Kidney (tissue), 14 donors: Measurements from ENCODE around the gene RSPH1. TPM values are rescaled to one million over a fixed set of nuclear protein-coding genes. Genes with fewer than 3 reads are reported as not detected.
A peak's percentile ranks its signal among the peaks of the same experiment; 100 is the strongest.

Experiments used
- DNase-seq, 5 donors: peaks; one replicate each; pipeline ENCODE4 v3.0.0-alpha.2; 2013 to 2020
- FAIRE-seq: peaks from 2 replicates; lab custom pipeline; 2012; peaks lifted over from hg19 to GRCh38; lab: Jason Lieb, UNC
- H3K27ac ChIP-seq, 2 donors: one replicate each; pipeline ENCODE4 v1.7.0; 2013; ENCODE audit warnings: low read depth in 2 of 2, low read length in 2 of 2, inconsistent platforms in 1 of 2
- H3K27me3 ChIP-seq: one replicate; pipeline ENCODE4 v1.7.1; 2013; ENCODE audit warnings: low read length, inconsistent platforms; ENCODE audit not compliant: control insufficient read depth, insufficient read depth
- H3K36me3 ChIP-seq, 3 donors: one replicate each; pipeline versions ENCODE4 v1.7.0 to v1.7.1; 2013; ENCODE audit warnings: low read length in 3 of 3, control low read depth in 1 of 3, inconsistent platforms in 1 of 3; ENCODE audit not compliant: insufficient read depth in 3 of 3, control insufficient read depth in 2 of 3
- H3K4me1 ChIP-seq, 3 donors: one replicate each; pipeline versions ENCODE4 v1.7.0 to v1.7.1; 2013; ENCODE audit warnings: low read length in 3 of 3, inconsistent platforms in 1 of 3, low read depth in 1 of 3; ENCODE audit not compliant: control insufficient read depth in 2 of 3, insufficient read depth in 2 of 3
- H3K4me3 ChIP-seq, 3 donors: one replicate each; pipeline versions ENCODE4 v1.7.0 to v1.8.1; 2013; ENCODE audit warnings: low read length in 3 of 3, control low read depth in 1 of 3, inconsistent platforms in 1 of 3
- H3K9ac ChIP-seq, 3 donors: one replicate each; pipeline versions ENCODE4 v1.7.0 to v1.7.1; 2013; ENCODE audit warnings: low read length in 3 of 3, control low read depth in 1 of 3, inconsistent platforms in 1 of 3
- H3K9me3 ChIP-seq, 3 donors: one replicate each; pipeline versions ENCODE4 v1.7.0 to v1.7.1; 2013; ENCODE audit warnings: low read length in 3 of 3, control low read depth in 1 of 3, inconsistent platforms in 1 of 3; ENCODE audit not compliant: control insufficient read depth in 2 of 3, insufficient read depth in 1 of 3
- intact Hi-C: fragments of 100-400 bp; cut with DNase I; formaldehyde crosslinking; loops from one replicate; pipeline ENCODE4 v1.11.1; 2022
- polyA plus RNA-seq: library from polyadenylated mRNA; stranded (reverse); fragments of 350-450 nt; fragmentation: Illumina TruSeq; extraction: RNeasy Lipid Tissue Mini Kit (QIAGEN cat#74804); gene quantifications from one replicate; pipeline ENCODE4 v1.2.3, GENCODE V29; 2014; ENCODE audit warnings: low read depth, low replicate concordance; ENCODE audit not compliant: insufficient read depth
- total RNA-seq: library from RNA; stranded (reverse); fragmentation: NEBNext Ultra II Directional; extraction: Animal tissue kit (Norgen Biotek cat#: 25700); gene quantifications from one replicate; pipeline ENCODE4 v1.2.1, GENCODE V29; 2021
- TF ChIP-seq, protein P1 (sequence below): IDR thresholded peaks from 3 replicates; pipeline ENCODE4 v1.5.1; 2012; ENCODE audit warnings: mild to moderate bottlenecking, moderate library complexity, borderline replicate concordance; ENCODE audit not compliant: insufficient read depth; ENCODE audit errors: extremely low read depth
- donor health status: control.
- donor health status: control.
- donor health status: control.
- donor health status: control.
- donor health status: control.
- donor health status: DM: yes; HTN: yes; CAD: no.
- donor health status: Normal renal cell carcinoma (clear cell type).

Gene RSPH1
- total and polyA plus RNA-seq, 2 donors from 2014 or later = 12.0 to 13.0 TPM

- no peak overlapping the region for H3K4me3 ChIP-seq
- no peaks in the 10 kb centered on the region for H3K36me3 ChIP-seq
- H3K4me1 ChIP-seq = peaks cover 0 to 6% (median 0%) of the 10 kb centered on the region in 3 donors
- FAIRE-seq = no peak
- no peak overlapping the region for H3K9ac ChIP-seq
- TF ChIP-seq, protein P1, sequence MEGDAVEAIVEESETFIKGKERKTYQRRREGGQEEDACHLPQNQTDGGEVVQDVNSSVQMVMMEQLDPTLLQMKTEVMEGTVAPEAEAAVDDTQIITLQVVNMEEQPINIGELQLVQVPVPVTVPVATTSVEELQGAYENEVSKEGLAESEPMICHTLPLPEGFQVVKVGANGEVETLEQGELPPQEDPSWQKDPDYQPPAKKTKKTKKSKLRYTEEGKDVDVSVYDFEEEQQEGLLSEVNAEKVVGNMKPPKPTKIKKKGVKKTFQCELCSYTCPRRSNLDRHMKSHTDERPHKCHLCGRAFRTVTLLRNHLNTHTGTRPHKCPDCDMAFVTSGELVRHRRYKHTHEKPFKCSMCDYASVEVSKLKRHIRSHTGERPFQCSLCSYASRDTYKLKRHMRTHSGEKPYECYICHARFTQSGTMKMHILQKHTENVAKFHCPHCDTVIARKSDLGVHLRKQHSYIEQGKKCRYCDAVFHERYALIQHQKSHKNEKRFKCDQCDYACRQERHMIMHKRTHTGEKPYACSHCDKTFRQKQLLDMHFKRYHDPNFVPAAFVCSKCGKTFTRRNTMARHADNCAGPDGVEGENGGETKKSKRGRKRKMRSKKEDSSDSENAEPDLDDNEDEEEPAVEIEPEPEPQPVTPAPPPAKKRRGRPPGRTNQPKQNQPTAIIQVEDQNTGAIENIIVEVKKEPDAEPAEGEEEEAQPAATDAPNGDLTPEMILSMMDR = no peak
- H3K9me3 ChIP-seq = no peaks in the 10 kb centered on the region
- no peaks in the 10 kb centered on the region for H3K27me3 ChIP-seq
- DNase-seq = peak in 1 of 5 donors; percentile 7
- intact Hi-C loops = no loop called here
- H3K27ac ChIP-seq = no peak overlapping the region
Measured at GRCh38 chr21:42500736-42501135, 4.7 kb upstream of the RSPH1 start.

- no peak for FAIRE-seq
- Histone ChIP-seq H3K4me3 (no peak overlapping the region), H3K36me3 (no peaks in the 10 kb centered on the region), H3K9ac (no peak overlapping the region), H3K4me1 (peaks cover 0 to 8% (median 0%) of the 10 kb centered on the region in 3 donors), H3K27me3 (no peaks in the 10 kb centered on the region), H3K9me3 (no peaks in the 10 kb centered on the region), H3K27ac (no peak overlapping the region)
- intact Hi-C loops = no loop called here
- peak in 1 of 5 donors; percentile 4 for DNase-seq
- TF ChIP-seq, protein P1 = no peak
Measured at GRCh38 chr21:42500225-42500624, 4.2 kb upstream of the RSPH1 start.

- FAIRE-seq (no peak), DNase-seq (peak in 4 of 5 donors; percentile 36 to 65 (median 46))
- TF ChIP-seq, protein P1 = no peak
- Histone ChIP-seq H3K4me1 (peaks cover 0 to 8% (median 0%) of the 10 kb centered on the region in 3 donors), H3K27ac (no peak overlapping the region), H3K36me3 (no peaks in the 10 kb centered on the region), H3K4me3 (no peak overlapping the region), H3K27me3 (no peaks in the 10 kb centered on the region), H3K9ac (no peak overlapping the region), H3K9me3 (no peaks in the 10 kb centered on the region)
- intact Hi-C loops = no loop called here
Measured at GRCh38 chr21:42499444-42500112, 3.6 kb upstream of the RSPH1 start.

- H3K4me1 ChIP-seq = peaks cover 0 to 8% (median 0%) of the 10 kb centered on the region in 3 donors
- TF ChIP-seq, protein P1 = no peak
- no peak overlapping the region for H3K27ac ChIP-seq
- intact Hi-C loops = no loop called here
- H3K9me3 ChIP-seq = no peaks in the 10 kb centered on the region
- FAIRE-seq = no peak
- no peak overlapping the region for H3K9ac ChIP-seq
- no peaks in the 10 kb centered on the region for H3K27me3 ChIP-seq
- H3K4me3 ChIP-seq = no peak overlapping the region
- H3K36me3 ChIP-seq = no peaks in the 10 kb centered on the region
- no peak for DNase-seq
Measured at GRCh38 chr21:42498012-42498411, 2.0 kb upstream of the RSPH1 start.
